Thyroid gland (tissue), 4 donors: ENCODE measurements around the gene CAPRIN1. TPM values are rescaled to one million over a fixed set of nuclear protein-coding genes. Genes with fewer than 3 reads are reported as not detected.

Source experiments
- DNase-seq, 2 donors: peaks; one replicate each; pipeline ENCODE4 v3.0.0-alpha.2; 2019
- H3K27ac ChIP-seq, 3 donors: fragments of 200-600 bp; sonication (generic); 1 replicate in 2 of 3; 2 replicates in 1 of 3; pipeline ENCODE4 v1.5.1; 2016 to 2019; ENCODE audit warnings: mild to moderate bottlenecking in 1 of 3, moderate library complexity in 1 of 3
- H3K27me3 ChIP-seq: fragments of 200-600 bp; sonication (generic); one replicate; pipeline ENCODE4 v1.5.1; 2019
- H3K36me3 ChIP-seq, 2 donors: fragments of 200-600 bp; sonication (generic); one replicate each; pipeline ENCODE4 v1.5.1; 2016 to 2019
- H3K4me1 ChIP-seq, 2 donors: fragments of 200-600 bp; sonication (generic); one replicate each; pipeline ENCODE4 v1.5.1; 2017 to 2019
- H3K4me3 ChIP-seq, 3 donors: fragments of 200-600 bp; sonication (generic); replicated peaks in 1 of 3; 1 replicate in 2 of 3; 2 replicates in 1 of 3; pipeline ENCODE4 v1.5.1; 2016; ENCODE audit warnings: mild to moderate bottlenecking in 1 of 3
- H3K9me3 ChIP-seq: fragments of 200-600 bp; sonication (generic); one replicate; pipeline ENCODE4 v1.5.1; 2017
- POLR2A ChIP-seq, 2 donors: fragments of 450-650 bp; IDR thresholded peaks; one replicate each; pipeline ENCODE4 v1.6.1; 2017; ENCODE audit warnings: antibody characterized with exemption in 2 of 2, mild to moderate bottlenecking in 2 of 2, moderate library complexity in 1 of 2
- WGBS, 2 donors: methylation state at CpG; one replicate each; pipeline ENCODE4 v1.1.5; 2017; 5-methylcytosine and 5-hydroxymethylcytosine counted together
- intact Hi-C: fragments of 100-400 bp; cut with DNase I; formaldehyde crosslinking; loops from one replicate; pipeline ENCODE4 v1.15.1; 2023
- total RNA-seq, 4 donors: library from RNA; depleted of rRNA; stranded (reverse); fragments of >200 nt; gene quantifications; one replicate each; pipeline ENCODE4 v1.2.3, GENCODE V29; 2016
- TF ChIP-seq, protein P1 (sequence below), 6 experiments: fragments of 200-600 bp in 3 of 6; fragments of 450-650 bp in 3 of 6; sonication (generic) in 3 of 6; IDR thresholded peaks; one replicate each; pipeline ENCODE4 v1.5.1; 2016 to 2019; ENCODE audit warnings: antibody characterized with exemption in 6 of 6, mild to moderate bottlenecking in 2 of 6, inconsistent platforms in 1 of 6, moderate library complexity in 1 of 6

The CAPRIN1 gene
- total RNA-seq, 4 donors from 2014 or later = 164 to 207 (median 180) TPM

DNA sequence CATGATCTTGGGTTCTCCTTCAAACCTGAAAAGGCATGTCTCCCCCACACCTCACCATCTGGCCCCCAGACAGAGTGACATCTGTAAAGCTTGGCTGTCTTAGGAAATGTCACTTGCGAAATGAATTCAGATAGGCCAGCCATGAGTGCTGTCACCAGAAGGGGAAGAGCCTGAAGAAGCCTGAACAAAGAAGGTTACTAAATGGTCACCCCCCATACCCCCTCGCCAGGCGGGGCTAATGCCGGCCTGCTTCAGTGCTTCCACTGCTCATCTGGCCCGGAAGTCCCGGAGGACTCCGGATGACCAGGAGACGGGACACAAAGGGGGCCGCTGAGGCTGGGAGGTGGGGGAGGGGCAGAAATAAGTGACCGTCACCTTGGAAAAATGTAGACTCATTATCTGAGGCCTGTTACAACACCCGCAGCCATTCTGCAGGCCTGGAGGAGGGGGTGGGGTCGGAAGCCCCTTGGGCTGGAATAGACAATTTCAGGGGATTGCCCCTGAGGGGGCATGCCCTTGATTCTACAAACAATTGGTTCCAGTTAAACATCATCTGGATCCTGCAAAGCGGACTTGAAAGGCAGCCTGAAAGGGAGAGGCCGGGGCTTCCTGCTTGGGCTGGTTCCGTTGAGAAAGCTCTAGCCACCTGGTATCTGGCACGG lies 97.1 kb downstream of the CAPRIN1 start:
- H3K4me1 ChIP-seq = no peaks in the 10 kb centered on the region
- 84 to 88% methylated on average over 14 to 16 of the region's 16 CpGs for WGBS, 2 donors
- no peaks in the 10 kb centered on the region for H3K27me3 ChIP-seq
- intact Hi-C loops = no loop called here
- no peak for TF ChIP-seq POLR2A (IDR thresholded peaks at IDR 0.05)
- TF ChIP-seq, protein P1, sequence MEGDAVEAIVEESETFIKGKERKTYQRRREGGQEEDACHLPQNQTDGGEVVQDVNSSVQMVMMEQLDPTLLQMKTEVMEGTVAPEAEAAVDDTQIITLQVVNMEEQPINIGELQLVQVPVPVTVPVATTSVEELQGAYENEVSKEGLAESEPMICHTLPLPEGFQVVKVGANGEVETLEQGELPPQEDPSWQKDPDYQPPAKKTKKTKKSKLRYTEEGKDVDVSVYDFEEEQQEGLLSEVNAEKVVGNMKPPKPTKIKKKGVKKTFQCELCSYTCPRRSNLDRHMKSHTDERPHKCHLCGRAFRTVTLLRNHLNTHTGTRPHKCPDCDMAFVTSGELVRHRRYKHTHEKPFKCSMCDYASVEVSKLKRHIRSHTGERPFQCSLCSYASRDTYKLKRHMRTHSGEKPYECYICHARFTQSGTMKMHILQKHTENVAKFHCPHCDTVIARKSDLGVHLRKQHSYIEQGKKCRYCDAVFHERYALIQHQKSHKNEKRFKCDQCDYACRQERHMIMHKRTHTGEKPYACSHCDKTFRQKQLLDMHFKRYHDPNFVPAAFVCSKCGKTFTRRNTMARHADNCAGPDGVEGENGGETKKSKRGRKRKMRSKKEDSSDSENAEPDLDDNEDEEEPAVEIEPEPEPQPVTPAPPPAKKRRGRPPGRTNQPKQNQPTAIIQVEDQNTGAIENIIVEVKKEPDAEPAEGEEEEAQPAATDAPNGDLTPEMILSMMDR (IDR thresholded peaks at IDR 0.05) = no peak
- H3K36me3 ChIP-seq = peaks cover 29 to 48% of the 10 kb centered on the region in 2 donors
- no peak for DNase-seq
- H3K9me3 ChIP-seq = no peaks in the 10 kb centered on the region
- H3K4me3 ChIP-seq = no peak overlapping the region
- no peak overlapping the region for H3K27ac ChIP-seq

DNA sequence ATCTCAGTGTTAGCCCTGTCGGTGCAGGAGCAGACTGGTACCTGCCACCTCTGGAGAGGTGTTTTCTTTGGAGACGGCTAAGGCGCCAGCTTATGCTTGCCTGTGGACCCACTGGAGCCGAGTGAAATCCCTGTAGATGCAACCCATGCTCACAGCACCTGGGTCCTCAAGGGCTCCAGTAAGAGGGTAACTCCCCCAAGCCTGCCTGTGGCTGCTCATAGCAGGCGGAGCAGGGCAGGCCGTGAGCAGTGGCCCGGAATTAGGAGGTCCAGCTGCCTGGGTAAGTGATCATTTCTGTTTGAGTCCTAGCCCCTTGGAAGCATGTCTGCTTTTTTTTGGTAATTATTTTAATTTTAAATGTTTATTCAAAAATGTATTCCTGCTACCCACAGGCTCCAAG lies 97.7 kb downstream of the CAPRIN1 start:
- WGBS, 2 donors = 89 to 90% methylated on average over 7 of the region's 7 CpGs
- no peak for DNase-seq
- H3K36me3 ChIP-seq = peaks cover 25 to 43% of the 10 kb centered on the region in 2 donors
- H3K4me1 ChIP-seq = peaks cover 0 to 4% of the 10 kb centered on the region in 2 donors
- TF ChIP-seq, protein P1 (IDR thresholded peaks at IDR 0.05) = no peak
- no peaks in the 10 kb centered on the region for H3K9me3 ChIP-seq
- H3K4me3 ChIP-seq = no peak overlapping the region
- intact Hi-C loops = no loop called here
- H3K27me3 ChIP-seq = no peaks in the 10 kb centered on the region
- H3K27ac ChIP-seq = no peak overlapping the region

DNA sequence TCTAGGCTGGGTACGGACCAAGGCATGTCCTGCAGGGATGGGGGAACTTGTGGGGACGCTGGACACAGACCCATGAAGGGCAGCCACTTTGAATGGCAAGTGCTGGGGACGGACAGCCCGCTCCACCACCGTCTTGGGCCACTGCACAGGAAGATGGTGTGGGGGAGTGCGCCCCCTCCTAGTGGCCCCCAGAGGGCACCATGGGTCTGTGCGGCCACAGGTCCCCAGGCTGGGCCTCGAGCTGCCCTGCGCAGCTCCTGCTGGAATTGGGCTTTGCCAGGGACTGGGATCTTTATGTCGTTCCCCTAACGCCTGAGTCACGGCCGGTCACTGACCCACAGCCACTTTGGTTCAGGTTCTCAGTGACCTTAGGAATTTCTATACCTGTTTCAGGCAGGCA lies 98.3 kb downstream of the CAPRIN1 start:
- Histone ChIP-seq H3K27me3 (no peaks in the 10 kb centered on the region), H3K27ac (no peak overlapping the region), H3K9me3 (no peaks in the 10 kb centered on the region), H3K36me3 (peaks cover 25 to 38% of the 10 kb centered on the region in 2 donors), H3K4me3 (no peak overlapping the region), H3K4me1 (peaks cover 2 to 9% of the 10 kb centered on the region in 2 donors)
- TF ChIP-seq POLR2A (IDR thresholded peaks at IDR 0.05) = no peak
- TF ChIP-seq, protein P1 (IDR thresholded peaks at IDR 0.05) = no peak
- 85 to 91% methylated on average over 11 to 13 of the region's 13 CpGs for WGBS, 2 donors
- intact Hi-C loops = no loop called here
- no peak for DNase-seq

DNA sequence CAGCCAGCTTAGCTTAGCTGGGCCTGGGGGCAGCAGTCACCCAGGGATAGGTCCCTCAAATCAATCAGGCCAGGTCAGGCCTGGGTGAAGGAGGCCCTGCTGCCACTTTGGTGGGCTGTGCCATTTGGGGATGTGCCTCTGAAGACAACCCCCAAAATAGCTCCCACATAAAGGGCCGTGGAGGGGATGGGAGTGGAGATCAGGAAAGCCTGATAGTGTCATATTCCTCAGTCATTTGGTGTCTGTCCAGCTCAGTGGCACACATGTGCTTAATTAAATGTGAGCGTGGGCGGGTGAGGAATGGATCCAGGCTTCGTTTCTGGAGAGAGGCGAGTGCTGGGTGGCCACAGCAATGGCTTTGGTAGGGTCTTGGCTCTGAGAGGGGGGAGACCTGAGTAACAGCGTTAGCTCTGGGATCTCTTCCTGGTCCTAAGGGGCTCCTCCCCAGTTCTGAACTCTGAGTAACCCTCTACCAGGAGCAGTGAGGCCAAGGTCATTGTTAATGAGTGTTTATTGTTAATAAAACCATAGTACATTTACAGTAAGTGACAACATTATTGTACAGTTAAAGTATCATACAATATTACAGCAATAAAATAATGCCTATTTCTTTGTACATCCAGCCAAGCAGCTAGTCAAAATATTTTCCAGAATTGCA lies 99.1 kb downstream of the CAPRIN1 start:
- TF ChIP-seq POLR2A (IDR thresholded peaks at IDR 0.05) = no peak
- TF ChIP-seq, protein P1 (IDR thresholded peaks at IDR 0.05) = no peak
- Histone ChIP-seq H3K36me3 (peaks cover 20 to 31% of the 10 kb centered on the region in 2 donors), H3K27me3 (no peaks in the 10 kb centered on the region), H3K4me1 (peaks cover 9 to 17% of the 10 kb centered on the region in 2 donors), H3K4me3 (no peak overlapping the region), H3K27ac (no peak overlapping the region), H3K9me3 (no peaks in the 10 kb centered on the region)
- 83 to 89% methylated on average over 6 of the region's 6 CpGs for WGBS, 2 donors
- DNase-seq = no peak
- intact Hi-C loops = no loop called here

Other genes with a start within 250 kb of the CAPRIN1 start
- 10 to 100 TPM; 20.7 to 51.5 (median 40.3) TPM for gene LMO2, start 159.7 kb upstream of the CAPRIN1 start, total RNA-seq
- 10 to 100 TPM; 25.9 to 32.9 (median 31.2) TPM for gene NAT10, start 53.9 kb downstream of the CAPRIN1 start, total RNA-seq